Gastroesophageal sphincter (tissue), 3 donors: ENCODE data around the gene FHDC1.

Experiments used
- EP300 ChIP-seq: sonication (generic); formaldehyde crosslinking; IDR thresholded peaks from one replicate; pipeline ENCODE4 v1.6.1; 2017; ENCODE audit warnings: antibody characterized with exemption, mild to moderate bottlenecking
- POLR2A ChIP-seq, 2 donors: fragments of 450-650 bp; IDR thresholded peaks; one replicate each; pipeline ENCODE4 v1.6.1; 2017; ENCODE audit warnings: antibody characterized with exemption in 2 of 2, mild to moderate bottlenecking in 2 of 2, moderate library complexity in 1 of 2
- TF ChIP-seq, protein P1 (sequence below), 4 experiments: fragments of 200-600 bp in 2 of 4; fragments of 450-650 bp in 2 of 4; sonication (generic) in 1 of 4; IDR thresholded peaks; one replicate each; pipeline ENCODE4 v1.5.1; 2017 to 2019; ENCODE audit warnings: antibody characterized with exemption in 4 of 4, mild to moderate bottlenecking in 2 of 4, moderate library complexity in 2 of 4

DNA sequence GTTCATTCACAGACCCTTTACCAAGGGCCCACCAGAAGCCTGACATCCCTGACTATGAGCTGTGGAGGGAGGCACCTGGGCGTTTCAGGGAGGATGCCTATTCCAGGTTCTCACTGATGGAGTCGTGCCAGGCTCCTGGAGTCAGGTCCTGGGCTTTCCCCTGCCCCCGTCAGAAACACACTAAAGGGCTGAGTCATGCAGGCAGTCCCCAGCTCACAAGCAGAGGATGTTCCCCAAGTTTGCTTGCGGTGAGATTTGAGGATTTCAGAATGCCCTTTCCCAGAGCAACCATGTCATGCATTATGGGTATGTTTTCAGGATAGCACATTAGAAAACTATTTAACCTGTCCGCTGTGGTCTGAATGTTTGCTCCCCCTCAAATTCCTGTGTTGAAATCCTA is 45.2 kb downstream of the FHDC1 start:
- TF ChIP-seq, protein P1, sequence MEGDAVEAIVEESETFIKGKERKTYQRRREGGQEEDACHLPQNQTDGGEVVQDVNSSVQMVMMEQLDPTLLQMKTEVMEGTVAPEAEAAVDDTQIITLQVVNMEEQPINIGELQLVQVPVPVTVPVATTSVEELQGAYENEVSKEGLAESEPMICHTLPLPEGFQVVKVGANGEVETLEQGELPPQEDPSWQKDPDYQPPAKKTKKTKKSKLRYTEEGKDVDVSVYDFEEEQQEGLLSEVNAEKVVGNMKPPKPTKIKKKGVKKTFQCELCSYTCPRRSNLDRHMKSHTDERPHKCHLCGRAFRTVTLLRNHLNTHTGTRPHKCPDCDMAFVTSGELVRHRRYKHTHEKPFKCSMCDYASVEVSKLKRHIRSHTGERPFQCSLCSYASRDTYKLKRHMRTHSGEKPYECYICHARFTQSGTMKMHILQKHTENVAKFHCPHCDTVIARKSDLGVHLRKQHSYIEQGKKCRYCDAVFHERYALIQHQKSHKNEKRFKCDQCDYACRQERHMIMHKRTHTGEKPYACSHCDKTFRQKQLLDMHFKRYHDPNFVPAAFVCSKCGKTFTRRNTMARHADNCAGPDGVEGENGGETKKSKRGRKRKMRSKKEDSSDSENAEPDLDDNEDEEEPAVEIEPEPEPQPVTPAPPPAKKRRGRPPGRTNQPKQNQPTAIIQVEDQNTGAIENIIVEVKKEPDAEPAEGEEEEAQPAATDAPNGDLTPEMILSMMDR (IDR thresholded peaks at IDR 0.05) = no peak
- no peak for TF ChIP-seq POLR2A (IDR thresholded peaks at IDR 0.05)
- TF ChIP-seq EP300 = no peak
